RWPE1 (cell line): ENCODE measurements around the gene CDH6.

Experiments
- CTCF ChIA-PET: fragments of 350-600 bp; sonication (Branson Sonifier 250); formaldehyde crosslinking; extraction: SDS; loops from one replicate; lab custom pipeline; 2021; lab: Yijun Ruan, JAX
- POLR2A ChIA-PET: fragments of 400-600 bp; formaldehyde crosslinking; extraction: SDS; loops from one replicate; lab custom pipeline; 2020; ENCODE audit warnings: antibody characterized with exemption; ENCODE audit not compliant: low non-redundant PET; lab: Yijun Ruan, JAX
- DNase-seq: peaks from one replicate; pipeline ENCODE4 v3.0.0; 2012; ENCODE audit warnings: low spot score
- H3K27ac ChIP-seq: fragments of 450-650 bp; 2 replicates; pipeline ENCODE4 v1.5.1; 2017
- TF ChIP-seq, protein P1 (sequence below): fragments of 450-650 bp; conservative IDR thresholded peaks from 2 replicates; pipeline ENCODE4 v1.5.1; 2017; ENCODE audit warnings: low read depth, mild to moderate bottlenecking

Gene CDH6

DNA sequence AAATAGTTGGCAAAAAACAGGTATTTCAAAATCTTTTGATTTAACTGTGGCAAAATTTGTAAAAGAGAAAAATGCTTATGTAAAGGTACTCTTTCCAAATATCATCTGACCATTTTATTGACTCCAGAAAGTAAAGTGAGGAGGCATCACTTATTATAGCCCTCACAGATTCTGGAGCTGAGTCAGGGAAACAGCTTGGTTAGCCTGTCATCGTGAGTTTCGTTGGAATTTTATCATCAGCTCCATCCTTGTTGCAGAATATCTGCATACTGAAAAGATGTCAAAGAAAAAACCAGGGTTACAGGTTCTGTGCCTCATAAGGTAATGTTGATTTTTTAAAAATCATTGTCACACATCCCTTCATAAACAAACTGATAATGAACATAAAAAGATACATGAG lies 74.8 kb downstream of the CDH6 start:
- TF ChIP-seq, protein P1, sequence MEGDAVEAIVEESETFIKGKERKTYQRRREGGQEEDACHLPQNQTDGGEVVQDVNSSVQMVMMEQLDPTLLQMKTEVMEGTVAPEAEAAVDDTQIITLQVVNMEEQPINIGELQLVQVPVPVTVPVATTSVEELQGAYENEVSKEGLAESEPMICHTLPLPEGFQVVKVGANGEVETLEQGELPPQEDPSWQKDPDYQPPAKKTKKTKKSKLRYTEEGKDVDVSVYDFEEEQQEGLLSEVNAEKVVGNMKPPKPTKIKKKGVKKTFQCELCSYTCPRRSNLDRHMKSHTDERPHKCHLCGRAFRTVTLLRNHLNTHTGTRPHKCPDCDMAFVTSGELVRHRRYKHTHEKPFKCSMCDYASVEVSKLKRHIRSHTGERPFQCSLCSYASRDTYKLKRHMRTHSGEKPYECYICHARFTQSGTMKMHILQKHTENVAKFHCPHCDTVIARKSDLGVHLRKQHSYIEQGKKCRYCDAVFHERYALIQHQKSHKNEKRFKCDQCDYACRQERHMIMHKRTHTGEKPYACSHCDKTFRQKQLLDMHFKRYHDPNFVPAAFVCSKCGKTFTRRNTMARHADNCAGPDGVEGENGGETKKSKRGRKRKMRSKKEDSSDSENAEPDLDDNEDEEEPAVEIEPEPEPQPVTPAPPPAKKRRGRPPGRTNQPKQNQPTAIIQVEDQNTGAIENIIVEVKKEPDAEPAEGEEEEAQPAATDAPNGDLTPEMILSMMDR: no peak
- CTCF ChIA-PET: interaction anchor here (0.6 kb wide), 1 partner anchor 867 kb away, joined by 3 read pairs; no protein-coding TSS in a partner anchor
- POLR2A ChIA-PET: no interaction called here
- DNase-seq: no peak
- no peak overlapping the region for H3K27ac ChIP-seq

DNA sequence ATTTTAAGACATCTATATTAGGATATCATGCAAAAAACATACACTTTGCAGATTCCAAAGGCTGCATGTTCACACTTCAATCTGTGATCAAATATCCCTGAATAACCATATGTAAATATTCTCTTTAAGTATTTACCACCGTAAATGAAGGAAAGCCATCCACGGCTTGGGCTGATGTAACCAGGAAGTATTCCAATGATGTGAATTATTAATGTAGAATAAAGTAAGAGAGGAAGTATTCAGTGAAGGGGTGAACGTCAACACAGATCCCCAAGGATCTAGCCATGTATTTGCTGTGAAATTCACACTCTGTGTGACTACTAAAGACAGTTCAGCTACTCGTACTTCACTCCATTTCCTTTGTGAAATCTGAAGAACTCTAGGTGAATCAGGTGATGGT lies 75.2 kb downstream of the CDH6 start:
- CTCF ChIA-PET: interaction anchor here (0.6 kb wide), 1 partner anchor 867 kb away, joined by 3 read pairs; no protein-coding TSS in a partner anchor
- TF ChIP-seq, protein P1: no peak

DNA sequence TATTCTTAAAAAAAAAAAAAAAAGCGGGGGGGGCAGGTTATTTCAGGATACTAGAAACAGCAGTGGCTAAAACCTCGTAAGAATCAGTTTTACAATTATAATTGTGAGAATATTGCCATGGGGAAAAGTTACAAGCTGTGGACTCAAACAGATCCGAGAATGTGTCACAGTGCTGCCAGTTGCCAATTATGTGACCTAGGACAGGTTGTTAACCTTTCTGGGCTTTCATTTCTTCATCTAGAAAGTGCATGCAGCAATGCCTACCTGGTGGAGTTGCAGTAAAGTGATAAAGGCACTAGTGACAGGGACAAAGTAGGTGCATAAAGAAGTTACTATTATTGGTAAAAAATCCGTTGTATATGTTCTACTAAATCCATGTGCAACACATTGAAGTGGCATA lies 75.8 kb downstream of the CDH6 start:
- TF ChIP-seq, protein P1: no peak
- no peak for DNase-seq
- POLR2A ChIA-PET: no interaction called here
- CTCF ChIA-PET: interaction anchor here (0.6 kb wide), 1 partner anchor 616 kb away, joined by 3 read pairs; no protein-coding TSS in a partner anchor
- H3K27ac ChIP-seq: no peak overlapping the region

More for the DNA sequence above, 75.2 kb downstream of the CDH6 start:
- DNase-seq: no peak
- POLR2A ChIA-PET: no interaction called here
- no peak overlapping the region for H3K27ac ChIP-seq

DNA sequence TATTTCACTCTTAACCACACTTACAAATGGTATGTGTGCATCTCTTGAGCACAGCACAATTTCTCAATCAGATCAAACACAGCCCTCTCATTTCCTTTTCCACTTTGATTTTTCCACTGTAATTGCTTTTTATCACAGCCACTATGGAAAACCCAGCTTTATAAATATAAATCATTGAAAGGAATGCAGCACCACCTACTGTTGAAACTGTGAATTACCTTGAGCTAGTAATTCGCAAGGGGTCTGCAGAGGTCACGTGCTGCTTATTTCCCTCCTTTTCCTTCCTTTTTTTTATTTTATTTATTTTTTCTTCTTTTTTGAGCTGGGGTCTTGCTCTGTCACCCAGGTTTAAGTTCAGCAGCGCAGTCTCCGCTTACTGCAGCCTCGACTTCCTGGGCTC lies 76.9 kb downstream of the CDH6 start:
- ChIA-PET CTCF (interaction anchor here (0.5 to 1.4 kb wide), 11 partner anchors 10 to 325 kb away, joined by 3 to 6 read pairs (median 3); no protein-coding TSS in a partner anchor), POLR2A (no interaction called here)
- TF ChIP-seq, protein P1: 0 out of 2 replicates have a peak, but pooled peaks have one; percentile 28
- no peak overlapping the region for H3K27ac ChIP-seq
- no peak for DNase-seq

DNA sequence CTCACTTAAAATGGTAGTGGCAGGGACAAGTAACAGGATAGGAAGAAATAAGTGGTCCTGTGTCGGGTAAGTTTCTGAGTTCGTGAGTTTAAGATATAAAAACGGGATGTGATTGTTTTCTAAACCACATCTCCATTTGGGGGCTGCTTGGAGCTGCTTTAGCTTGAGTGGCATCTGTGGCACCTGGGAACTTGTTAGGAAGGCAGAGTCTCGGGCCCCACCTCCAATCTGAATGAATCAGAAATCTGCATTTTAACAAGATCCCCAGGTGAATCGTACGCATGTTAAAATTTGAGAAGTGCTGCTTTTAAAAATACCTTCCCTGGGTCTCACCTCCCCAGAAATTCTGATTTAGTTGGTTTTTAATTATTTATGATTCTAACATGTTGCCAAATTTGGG lies 78.1 kb downstream of the CDH6 start:
- CTCF ChIA-PET: no interaction called here
- POLR2A ChIA-PET: no interaction called here
- no peak overlapping the region for H3K27ac ChIP-seq
- DNase-seq: no peak
- TF ChIP-seq, protein P1: no peak

DNA sequence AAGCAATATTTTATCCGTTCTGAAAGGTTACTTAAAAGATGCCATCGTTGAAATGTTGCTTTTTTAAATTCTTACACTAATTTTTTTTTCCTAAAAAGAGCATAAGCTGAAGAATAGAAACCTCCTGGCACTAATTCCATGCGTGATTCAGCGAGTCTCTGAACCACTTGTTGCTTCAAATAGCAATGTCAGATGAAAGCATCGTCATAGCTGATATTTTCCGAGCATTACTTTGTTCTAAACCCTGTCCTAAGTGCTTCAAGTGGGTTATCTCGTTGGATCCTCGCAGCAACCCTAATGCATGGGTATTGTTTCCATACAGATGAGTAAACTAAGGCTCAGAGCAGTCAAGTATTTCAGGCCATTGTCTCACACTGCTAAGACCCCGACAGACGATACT lies 79.7 kb downstream of the CDH6 start:
- no peak for DNase-seq
- ChIA-PET CTCF (no interaction called here), POLR2A (no interaction called here)
- TF ChIP-seq, protein P1: no peak
- no peak overlapping the region for H3K27ac ChIP-seq
